ENCODE results near the gene OPN1MW2.
"Not testable (repeated sequence)": the region's sequence is repeated elsewhere in the genome, so short reads cannot be mapped to it uniquely, and the experiment has no call there.

OPN1MW2 gene

DNA sequence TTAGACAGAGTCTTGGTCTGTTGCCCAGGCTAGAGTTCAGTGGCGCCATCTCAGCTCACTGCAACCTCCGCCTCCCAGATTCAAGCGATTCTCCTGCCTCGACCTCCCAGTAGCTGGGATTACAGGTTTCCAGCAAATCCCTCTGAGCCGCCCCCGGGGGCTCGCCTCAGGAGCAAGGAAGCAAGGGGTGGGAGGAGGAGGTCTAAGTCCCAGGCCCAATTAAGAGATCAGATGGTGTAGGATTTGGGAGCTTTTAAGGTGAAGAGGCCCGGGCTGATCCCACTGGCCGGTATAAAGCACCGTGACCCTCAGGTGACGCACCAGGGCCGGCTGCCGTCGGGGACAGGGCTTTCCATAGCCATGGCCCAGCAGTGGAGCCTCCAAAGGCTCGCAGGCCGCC lies at the start of gene OPN1MW2:
OPN1MW2 (plus strand) TSS at position 301 of the 400 bp plus-strand sequence; CDS start at position 361, 60 bp downstream.
- DNase-seq, result not testable (repeated sequence)

DNA sequence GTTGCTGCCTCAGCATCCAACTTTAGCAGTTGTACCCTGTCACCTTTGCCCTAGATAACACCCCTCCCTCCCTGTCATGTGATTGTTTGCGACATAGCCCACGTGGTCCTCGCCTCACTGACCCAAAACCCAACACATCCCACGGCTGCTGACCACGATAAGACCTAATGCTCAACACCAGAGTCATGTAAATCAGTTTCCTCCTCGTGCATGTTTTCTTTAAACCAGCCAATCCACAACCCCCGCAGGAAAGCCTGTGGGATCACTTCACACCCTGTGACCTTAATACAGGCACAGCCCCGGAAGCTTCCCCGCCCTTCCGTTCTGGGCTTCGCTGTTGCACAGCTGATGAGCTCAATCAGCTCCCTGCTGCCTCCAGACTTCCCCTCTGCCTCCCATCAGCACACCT lies 47.0 kb upstream of the OPN1MW2 start:
- DNase-seq, result not testable (repeated sequence)

DNA sequence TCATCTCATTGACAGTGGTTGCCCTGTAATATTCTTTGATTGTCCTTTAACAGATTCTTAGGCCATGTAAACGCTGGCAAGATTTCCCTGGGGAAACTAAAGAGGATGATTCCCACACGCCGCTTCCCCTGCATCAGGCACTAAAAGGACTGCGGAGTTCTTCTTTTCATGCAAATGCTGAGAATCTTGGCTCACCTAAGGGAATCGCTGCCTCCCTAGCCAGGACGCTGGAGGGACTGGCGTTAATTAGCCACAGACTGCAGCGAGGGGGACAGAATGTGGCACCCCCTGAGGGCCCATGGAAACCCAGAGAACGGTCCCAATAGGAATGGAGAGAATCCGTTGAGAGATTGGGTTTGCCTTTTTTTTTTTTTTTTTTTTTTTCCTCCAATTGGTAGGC lies 45.2 kb upstream of the OPN1MW2 start:
- DNase-seq, result not testable (repeated sequence)

DNA sequence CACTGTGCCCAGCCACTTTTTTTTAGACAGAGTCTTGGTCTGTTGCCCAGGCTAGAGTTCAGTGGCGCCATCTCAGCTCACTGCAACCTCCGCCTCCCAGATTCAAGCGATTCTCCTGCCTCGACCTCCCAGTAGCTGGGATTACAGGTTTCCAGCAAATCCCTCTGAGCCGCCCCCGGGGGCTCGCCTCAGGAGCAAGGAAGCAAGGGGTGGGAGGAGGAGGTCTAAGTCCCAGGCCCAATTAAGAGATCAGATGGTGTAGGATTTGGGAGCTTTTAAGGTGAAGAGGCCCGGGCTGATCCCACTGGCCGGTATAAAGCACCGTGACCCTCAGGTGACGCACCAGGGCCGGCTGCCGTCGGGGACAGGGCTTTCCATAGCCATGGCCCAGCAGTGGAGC lies 37.3 kb upstream of the OPN1MW2 start, which contains the start of gene OPN1MW:
OPN1MW (plus strand) TSS at position 301 of the 400 bp plus-strand sequence; CDS start at position 383, 82 bp downstream.
- DNase-seq, result not testable (repeated sequence)

DNA sequence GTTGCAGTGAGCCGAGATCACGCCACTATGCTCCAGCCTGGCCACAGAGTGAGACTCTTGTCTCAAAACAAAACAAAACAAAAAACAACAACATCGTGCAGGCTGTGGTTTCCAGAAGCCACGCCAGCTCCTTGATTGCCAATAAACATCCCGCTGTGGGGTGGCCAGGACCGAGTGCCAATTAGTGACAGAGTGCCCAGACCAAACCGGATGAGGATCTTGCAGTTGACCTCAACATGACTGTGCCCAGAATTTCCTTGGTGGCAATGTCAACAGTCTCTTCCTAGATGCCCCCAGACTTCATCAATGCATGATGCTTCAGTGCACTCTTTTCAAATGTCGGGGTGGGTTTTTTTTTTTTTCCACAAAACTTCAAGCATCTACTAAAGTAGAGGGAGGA lies 35.8 kb upstream of the OPN1MW2 start:
- DNase-seq, result not testable (repeated sequence)

DNA sequence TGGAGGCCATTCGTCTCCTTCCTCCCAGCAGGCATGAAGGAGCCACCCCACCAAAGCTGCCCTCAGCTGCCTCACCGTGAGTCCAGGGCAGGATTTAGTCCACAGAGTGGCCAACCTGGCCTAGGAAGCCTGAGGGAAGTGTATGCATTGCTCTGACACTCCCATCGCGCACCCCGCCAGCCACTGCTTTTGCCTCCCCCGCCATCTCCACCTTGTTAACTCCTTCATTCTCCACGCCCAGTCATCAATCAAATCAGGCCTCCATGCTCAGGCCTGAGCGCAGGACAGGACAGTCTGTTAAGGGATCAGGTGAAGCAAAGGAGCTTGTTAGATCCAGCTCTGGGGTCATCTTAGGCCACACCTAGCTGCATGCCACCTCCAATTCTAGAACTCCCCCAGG lies 26.7 kb upstream of the OPN1MW2 start:
- DNase-seq, result not testable (repeated sequence)

DNA sequence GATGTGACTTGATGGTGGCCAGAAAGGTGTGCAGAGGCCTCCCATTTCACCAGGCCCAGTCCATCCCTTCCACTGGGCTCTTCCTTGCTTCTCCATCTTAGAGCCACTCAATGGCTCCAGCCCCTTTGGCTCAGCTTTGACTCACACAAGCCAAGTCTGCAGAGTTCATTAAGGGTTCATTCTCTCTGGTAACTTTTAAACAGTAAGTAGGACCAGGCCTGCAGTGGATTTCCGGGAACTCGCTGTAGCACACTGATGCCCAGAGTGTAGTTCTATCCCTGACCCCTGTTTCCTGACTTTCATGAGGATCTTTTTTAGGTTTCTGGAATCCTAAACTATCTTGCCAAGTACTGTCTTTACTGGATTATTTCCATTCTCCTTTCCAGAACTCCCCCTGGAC lies 25.2 kb upstream of the OPN1MW2 start:
- DNase-seq, result not testable (repeated sequence)

DNA sequence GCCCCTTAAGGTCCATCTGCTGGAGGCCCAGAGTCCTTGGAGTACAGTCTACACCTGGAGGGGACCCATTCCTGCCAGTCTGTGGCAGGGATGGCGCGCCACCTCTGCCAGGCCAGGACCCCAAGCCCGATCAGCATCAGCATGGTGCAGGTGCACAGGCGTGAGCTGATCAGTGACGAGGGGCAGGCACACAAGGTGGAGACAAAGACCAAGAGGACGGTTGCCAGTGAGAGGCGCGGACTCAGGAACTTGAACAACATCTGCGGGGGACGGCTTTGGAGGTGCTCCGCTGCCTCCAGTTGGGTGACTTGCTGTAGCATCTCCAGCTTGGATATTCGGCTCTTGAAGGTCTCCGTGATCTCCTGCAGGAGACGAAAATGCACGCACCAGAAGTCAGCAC lies 23.1 kb upstream of the OPN1MW2 start:
- DNase-seq, result not testable (repeated sequence)

DNA sequence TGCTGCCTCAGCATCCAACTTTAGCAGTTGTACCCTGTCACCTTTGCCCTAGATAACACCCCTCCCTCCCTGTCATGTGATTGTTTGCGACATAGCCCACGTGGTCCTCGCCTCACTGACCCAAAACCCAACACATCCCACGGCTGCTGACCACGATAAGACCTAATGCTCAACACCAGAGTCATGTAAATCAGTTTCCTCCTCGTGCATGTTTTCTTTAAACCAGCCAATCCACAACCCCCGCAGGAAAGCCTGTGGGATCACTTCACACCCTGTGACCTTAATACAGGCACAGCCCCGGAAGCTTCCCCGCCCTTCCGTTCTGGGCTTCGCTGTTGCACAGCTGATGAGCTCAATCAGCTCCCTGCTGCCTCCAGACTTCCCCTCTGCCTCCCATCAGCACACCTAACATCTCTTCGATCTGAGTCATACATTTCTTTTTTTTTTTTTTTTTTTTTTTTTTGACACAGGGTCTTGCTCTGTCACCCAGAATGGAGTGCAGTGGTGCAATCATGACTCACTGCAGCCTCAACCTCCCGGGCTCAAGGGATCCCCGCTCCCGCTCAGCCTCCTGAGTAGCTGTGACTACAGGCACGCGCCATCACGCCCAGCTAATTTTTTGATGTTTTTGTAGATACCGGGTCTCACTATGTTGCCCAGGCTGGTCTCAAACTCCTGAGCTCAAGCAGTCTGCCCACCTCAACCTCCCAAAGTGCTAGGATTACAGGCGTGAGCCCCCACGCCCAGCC lies 9.7 kb upstream of the OPN1MW2 start:
- DNase-seq, result not testable (repeated sequence)

DNA sequence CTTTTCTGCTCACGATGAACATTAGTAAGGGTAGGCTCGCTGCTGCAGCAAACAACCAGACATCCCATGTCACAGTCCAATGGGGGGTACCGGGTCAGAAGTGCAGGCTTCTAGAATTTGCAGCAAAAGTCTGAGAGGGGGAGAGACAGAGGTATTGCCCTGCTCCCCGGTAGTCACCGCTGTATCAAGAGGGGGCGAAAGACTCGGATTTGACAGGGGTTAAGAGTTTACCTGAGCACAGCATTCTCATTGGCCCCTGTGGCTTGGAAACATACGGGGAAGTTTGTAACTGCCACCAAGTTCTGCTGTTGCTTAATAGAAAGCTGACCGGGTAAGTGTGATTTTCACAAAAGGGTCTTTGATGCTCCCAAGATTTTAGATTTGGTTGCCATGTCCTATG lies 8.5 kb upstream of the OPN1MW2 start:
- DNase-seq, result not testable (repeated sequence)

DNA sequence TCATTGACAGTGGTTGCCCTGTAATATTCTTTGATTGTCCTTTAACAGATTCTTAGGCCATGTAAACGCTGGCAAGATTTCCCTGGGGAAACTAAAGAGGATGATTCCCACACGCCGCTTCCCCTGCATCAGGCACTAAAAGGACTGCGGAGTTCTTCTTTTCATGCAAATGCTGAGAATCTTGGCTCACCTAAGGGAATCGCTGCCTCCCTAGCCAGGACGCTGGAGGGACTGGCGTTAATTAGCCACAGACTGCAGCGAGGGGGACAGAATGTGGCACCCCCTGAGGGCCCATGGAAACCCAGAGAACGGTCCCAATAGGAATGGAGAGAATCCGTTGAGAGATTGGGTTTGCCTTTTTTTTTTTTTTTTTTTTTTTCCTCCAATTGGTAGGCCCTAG lies 8.1 kb upstream of the OPN1MW2 start:
- not testable (repeated sequence) for DNase-seq

DNA sequence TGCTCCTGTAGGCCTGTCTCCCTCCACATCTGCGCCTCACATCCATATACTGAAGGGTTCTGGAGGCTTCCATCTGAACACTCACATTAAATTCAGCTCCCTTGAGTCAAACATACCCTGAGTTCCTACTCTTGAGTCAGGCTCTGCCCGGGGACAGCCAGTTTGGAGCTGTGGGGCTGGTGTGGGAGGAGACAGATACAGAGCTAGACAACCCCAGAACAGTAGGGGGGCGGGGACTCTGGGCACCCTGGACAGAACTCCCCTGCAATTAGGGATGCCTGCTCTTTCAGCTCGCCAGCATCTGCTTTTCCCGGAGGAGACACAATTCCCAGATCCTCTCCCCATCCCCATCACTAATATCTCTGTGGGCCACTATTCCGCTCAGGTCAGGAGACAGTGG lies 5.7 kb downstream of the OPN1MW2 start:
- DNase-seq, result not testable (repeated sequence)

DNA sequence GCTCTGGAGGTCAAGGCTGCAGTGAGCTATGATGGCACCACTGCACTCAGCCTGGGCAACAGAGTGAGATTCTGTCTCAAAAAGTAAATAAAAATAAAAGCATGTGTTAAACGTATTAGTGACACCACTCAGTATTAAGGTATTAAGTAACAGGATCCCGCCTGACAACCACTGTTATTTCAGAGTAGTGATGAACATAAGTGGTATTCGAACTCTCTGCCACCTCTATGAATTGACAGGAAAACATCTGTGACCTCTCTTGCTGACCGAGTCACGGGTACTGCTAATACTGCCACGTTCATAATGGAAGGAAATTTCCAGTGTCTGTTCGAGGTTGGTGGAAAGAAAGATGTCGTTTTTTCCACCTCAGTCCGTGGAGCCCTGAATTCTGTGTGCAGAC lies 7.2 kb downstream of the OPN1MW2 start:
- not testable (repeated sequence) for DNase-seq

DNA sequence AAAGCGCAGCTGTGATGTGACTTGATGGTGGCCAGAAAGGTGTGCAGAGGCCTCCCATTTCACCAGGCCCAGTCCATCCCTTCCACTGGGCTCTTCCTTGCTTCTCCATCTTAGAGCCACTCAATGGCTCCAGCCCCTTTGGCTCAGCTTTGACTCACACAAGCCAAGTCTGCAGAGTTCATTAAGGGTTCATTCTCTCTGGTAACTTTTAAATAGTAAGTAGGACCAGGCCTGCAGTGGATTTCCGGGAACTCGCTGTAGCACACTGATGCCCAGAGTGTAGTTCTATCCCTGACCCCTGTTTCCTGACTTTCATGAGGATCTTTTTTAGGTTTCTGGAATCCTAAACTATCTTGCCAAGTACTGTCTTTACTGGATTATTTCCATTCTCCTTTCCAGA lies 11.9 kb downstream of the OPN1MW2 start:
- not testable (repeated sequence) for DNase-seq

DNA sequence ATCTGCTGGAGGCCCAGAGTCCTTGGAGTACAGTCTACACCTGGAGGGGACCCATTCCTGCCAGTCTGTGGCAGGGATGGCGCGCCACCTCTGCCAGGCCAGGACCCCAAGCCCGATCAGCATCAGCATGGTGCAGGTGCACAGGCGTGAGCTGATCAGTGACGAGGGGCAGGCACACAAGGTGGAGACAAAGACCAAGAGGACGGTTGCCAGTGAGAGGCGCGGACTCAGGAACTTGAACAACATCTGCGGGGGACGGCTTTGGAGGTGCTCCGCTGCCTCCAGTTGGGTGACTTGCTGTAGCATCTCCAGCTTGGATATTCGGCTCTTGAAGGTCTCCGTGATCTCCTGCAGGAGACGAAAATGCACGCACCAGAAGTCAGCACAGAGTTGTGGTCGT lies 14.1 kb downstream of the OPN1MW2 start:
- not testable (repeated sequence) for DNase-seq

DNA sequence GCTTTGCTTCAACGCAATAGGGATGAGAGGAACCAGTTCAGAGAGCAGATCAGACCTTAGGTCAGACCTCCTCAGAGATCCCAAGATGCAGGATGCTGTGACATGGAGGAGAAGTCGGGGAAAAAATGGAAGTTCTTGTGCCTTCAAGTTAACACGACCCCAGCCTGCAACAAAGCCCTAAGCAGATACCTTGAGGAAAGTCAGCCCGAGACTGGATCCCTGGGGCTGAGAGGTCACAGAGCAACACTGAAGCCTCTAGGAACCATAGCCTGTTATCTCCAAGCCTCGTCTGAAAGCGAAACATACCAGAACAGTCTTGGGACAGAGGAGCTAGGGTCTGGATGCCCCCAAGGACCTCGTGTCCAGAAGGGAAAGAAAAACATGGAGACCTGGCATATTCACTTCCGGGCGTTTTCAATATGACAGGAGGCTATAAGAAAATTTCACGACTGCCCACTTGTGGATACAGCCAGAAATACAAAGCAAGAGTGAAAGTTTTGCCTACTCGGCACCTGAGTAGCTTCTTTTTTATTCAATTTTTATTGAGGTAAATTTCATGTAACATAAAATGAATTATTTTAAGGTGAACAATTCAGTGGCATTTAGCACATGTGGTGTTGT lies 19.5 kb downstream of the OPN1MW2 start:
- not testable (repeated sequence) for DNase-seq

DNA sequence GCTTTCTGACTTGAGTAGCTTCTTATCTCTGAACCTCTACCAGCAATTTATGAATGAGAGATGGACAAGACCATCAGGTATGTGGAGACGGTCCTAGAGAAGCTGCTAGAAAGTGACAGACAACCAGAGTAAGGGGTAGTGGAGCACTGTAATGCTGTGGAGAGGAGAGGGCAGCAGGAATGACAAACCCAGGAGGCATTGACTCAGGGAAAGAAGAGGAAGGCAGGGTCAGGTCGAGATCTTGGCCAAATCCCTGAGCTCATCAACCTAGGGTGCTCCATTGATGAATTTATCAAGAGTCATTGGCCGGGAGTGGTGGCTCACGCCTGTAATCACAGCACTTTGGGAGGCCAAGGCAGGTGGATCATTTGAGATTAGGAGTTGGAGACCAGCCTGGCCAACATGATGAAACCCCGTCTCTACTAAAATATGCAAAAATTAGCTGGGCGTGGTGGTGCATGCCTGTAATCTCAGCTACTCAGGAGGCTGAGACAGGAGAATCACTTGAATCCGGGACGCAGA lies 20.5 kb downstream of the OPN1MW2 start:
- not testable (repeated sequence) for DNase-seq

DNA sequence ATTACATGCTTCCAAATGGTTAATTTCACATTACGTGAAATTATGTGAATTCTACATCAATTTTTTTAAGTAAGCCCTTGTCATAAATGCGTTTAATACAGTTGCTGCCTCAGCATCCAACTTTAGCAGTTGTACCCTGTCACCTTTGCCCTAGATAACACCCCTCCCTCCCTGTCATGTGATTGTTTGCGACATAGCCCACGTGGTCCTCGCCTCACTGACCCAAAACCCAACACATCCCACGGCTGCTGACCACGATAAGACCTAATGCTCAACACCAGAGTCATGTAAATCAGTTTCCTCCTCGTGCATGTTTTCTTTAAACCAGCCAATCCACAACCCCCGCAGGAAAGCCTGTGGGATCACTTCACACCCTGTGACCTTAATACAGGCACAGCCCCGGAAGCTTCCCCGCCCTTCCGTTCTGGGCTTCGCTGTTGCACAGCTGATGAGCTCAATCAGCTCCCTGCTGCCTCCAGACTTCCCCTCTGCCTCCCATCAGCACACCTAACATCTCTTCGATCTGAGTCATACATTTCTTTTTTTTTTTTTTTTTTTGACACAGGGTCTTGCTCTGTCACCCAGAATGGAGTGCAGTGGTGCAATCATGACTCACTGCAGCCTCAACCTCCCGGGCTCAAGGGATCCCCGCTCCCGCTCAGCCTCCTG lies 28.0 kb downstream of the OPN1MW2 start:
- DNase-seq, result not testable (repeated sequence)

DNA sequence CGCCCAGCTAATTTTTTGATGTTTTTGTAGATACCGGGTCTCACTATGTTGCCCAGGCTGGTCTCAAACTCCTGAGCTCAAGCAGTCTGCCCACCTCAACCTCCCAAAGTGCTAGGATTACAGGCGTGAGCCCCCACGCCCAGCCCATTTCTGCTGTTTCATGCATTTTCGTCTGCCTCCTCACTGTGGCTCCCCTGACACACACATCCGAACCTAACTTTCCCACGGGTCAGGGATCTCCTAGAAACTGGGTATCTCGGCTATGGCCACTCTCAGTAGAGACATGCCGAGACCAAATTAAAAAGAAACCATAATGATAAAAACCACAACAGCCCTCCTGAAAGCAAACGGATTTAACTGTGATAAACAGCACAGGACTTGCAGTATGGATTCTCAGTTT lies 28.5 kb downstream of the OPN1MW2 start:
- not testable (repeated sequence) for DNase-seq

DNA sequence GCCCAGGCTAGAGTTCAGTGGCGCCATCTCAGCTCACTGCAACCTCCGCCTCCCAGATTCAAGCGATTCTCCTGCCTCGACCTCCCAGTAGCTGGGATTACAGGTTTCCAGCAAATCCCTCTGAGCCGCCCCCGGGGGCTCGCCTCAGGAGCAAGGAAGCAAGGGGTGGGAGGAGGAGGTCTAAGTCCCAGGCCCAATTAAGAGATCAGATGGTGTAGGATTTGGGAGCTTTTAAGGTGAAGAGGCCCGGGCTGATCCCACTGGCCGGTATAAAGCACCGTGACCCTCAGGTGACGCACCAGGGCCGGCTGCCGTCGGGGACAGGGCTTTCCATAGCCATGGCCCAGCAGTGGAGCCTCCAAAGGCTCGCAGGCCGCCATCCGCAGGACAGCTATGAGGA lies 37.7 kb downstream of the OPN1MW2 start, which contains the start of gene OPN1MW3:
OPN1MW3 (plus strand) TSS at position 301 of the 400 bp plus-strand sequence; CDS start at position 339, 38 bp downstream.
- DNase-seq, result not testable (repeated sequence)

DNA sequence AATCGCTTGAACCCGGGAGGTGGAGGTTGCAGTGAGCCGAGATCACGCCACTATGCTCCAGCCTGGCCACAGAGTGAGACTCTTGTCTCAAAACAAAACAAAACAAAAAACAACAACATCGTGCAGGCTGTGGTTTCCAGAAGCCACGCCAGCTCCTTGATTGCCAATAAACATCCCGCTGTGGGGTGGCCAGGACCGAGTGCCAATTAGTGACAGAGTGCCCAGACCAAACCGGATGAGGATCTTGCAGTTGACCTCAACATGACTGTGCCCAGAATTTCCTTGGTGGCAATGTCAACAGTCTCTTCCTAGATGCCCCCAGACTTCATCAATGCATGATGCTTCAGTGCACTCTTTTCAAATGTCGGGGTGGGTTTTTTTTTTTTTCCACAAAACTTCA lies 39.2 kb downstream of the OPN1MW2 start:
- DNase-seq, result not testable (repeated sequence)

DNA sequence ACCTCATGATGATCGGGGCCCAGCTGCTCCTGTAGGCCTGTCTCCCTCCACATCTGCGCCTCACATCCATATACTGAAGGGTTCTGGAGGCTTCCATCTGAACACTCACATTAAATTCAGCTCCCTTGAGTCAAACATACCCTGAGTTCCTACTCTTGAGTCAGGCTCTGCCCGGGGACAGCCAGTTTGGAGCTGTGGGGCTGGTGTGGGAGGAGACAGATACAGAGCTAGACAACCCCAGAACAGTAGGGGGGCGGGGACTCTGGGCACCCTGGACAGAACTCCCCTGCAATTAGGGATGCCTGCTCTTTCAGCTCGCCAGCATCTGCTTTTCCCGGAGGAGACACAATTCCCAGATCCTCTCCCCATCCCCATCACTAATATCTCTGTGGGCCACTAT lies 43.5 kb downstream of the OPN1MW2 start:
- DNase-seq, result not testable (repeated sequence)

DNA sequence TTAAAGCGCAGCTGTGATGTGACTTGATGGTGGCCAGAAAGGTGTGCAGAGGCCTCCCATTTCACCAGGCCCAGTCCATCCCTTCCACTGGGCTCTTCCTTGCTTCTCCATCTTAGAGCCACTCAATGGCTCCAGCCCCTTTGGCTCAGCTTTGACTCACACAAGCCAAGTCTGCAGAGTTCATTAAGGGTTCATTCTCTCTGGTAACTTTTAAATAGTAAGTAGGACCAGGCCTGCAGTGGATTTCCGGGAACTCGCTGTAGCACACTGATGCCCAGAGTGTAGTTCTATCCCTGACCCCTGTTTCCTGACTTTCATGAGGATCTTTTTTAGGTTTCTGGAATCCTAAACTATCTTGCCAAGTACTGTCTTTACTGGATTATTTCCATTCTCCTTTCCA lies 49.7 kb downstream of the OPN1MW2 start:
- DNase-seq, result not testable (repeated sequence)

All from activated naive CD4-positive, alpha-beta T cell treated with anti-CD3 and anti-CD28 coated beads, Interleukin-2, amount 50 U/mL, for 16 hours (primary cell).